Activated CD4-positive, alpha-beta T cell treated with anti-CD3 and anti-CD28 coated beads, Interleukin-2, amount 50 U/mL, for 24 hours (primary cell): Measurements from ENCODE around the gene ITGA2B.
"Not testable (repeated sequence)": the region's sequence is repeated elsewhere in the genome, so short reads cannot be mapped to it uniquely, and the experiment has no call there.

ENCODE experiments used
- DNase-seq, 2 donors: peaks; one replicate each; pipeline ENCODE4 v3.0.0-alpha.2; 2020; ENCODE audit warnings: low read depth in 1 of 2, low spot score in 1 of 2

Gene ITGA2B

GRCh38 chr17:44333371-44333770 lies 56.1 kb downstream of the ITGA2B start:
- no peak for DNase-seq

GRCh38 chr17:44331249-44331760 lies 58.1 kb downstream of the ITGA2B start:
- DNase-seq, result peak; percentile 39 to 66

GRCh38 chr17:44330263-44330662 lies 59.2 kb downstream of the ITGA2B start:
- DNase-seq, result not testable (repeated sequence)

- DNase-seq, result not testable (repeated sequence)
Observed at GRCh38 chr17:44329516-44329915, 59.9 kb downstream of the ITGA2B start.

- no peak for DNase-seq
Observed at GRCh38 chr17:44327715-44328449, 61.6 kb downstream of the ITGA2B start.

GRCh38 chr17:44326861-44327444 lies 62.5 kb downstream of the ITGA2B start:
- peak; percentile 73 to 88 for DNase-seq

- DNase-seq, result peak; percentile 90 to 91
Observed at GRCh38 chr17:44324571-44325275, 64.7 kb downstream of the ITGA2B start, which contains the start of gene SLC25A39. TSS of gene SLC25A39 (minus strand) at chr17:44324823. CDS start at chr17:44323562, 1,261 bp downstream.

GRCh38 chr17:44324092-44324570 lies 65.3 kb downstream of the ITGA2B start:
- no peak for DNase-seq

- DNase-seq, result no peak
Observed at GRCh38 chr17:44323359-44324091, 65.9 kb downstream of the ITGA2B start.

GRCh38 chr17:44322236-44322895 lies 67.1 kb downstream of the ITGA2B start:
- DNase-seq, result no peak
